A549 (cell line): Measurements from ENCODE around the gene TMEM88. TPM values are rescaled to one million over a fixed set of nuclear protein-coding genes. Genes with fewer than 3 reads are reported as not detected.

Source experiments
- ATAC-seq, 2 experiments: fragments of 200-7000 bp in 1 of 2; fragments of >200 bp in 1 of 2; cut with Nextera tagmentation in 1 of 2; cut with Tn5 transposase in 1 of 2; 3 replicates each; pipeline versions ENCODE4 v1.8.0 to v1.9.1; 2018 to 2020; ENCODE audit warnings: mild to moderate bottlenecking in 1 of 2, moderate library complexity in 1 of 2
- CTCF ChIA-PET: fragments of 300-600 bp; sonication (Branson Sonifier 250); formaldehyde crosslinking; extraction: SDS; loops from one replicate; lab custom pipeline; 2021; ENCODE audit warnings: antibody characterized with exemption, inconsistent platforms; lab: Yijun Ruan, JAX
- POLR2A ChIA-PET: fragments of 350-600 bp; formaldehyde crosslinking; extraction: SDS; loops from one replicate; lab custom pipeline; 2021; ENCODE audit warnings: antibody characterized with exemption, inconsistent platforms; lab: Yijun Ruan, JAX
- DNase-seq, 2 experiments: peaks; one replicate each; pipeline versions ENCODE4 v3.0.0 to v3.0.0-alpha.2; 2011 to 2016; ENCODE audit warnings: low read depth in 1 of 2, low spot score in 1 of 2
- FAIRE-seq: peaks from 2 replicates; lab custom pipeline; 2011; peaks lifted over from hg19 to GRCh38; lab: Jason Lieb, UNC
- H3K27ac ChIP-seq, 2 experiments: fragments of >200 bp; sonication (Bioruptor Twin); formaldehyde crosslinking; 3 replicates each; pipeline ENCODE4 v1.5.1; 2016 to 2017
- H3K4me1 ChIP-seq: fragments of >200 bp; sonication (Bioruptor Twin); formaldehyde crosslinking; 3 replicates; pipeline ENCODE4 v1.6.1; 2016
- H3K4me2 ChIP-seq: fragments of >200 bp; sonication (Bioruptor Twin); formaldehyde crosslinking; 3 replicates; pipeline ENCODE4 v1.6.1; 2016
- H3K4me3 ChIP-seq: fragments of >200 bp; sonication (Bioruptor Twin); formaldehyde crosslinking; 3 replicates; pipeline ENCODE4 v1.5.1; 2016
- H3K9me3 ChIP-seq: fragments of >200 bp; sonication (Bioruptor Twin); formaldehyde crosslinking; 3 replicates; pipeline ENCODE4 v1.6.1; 2016
- CBX2 ChIP-seq: fragments of 200-600 bp; sonication (generic); IDR thresholded peaks from 2 replicates; pipeline ENCODE4 v1.6.1; 2016; ENCODE audit warnings: low read depth, mild to moderate bottlenecking, borderline replicate concordance
- ZFP36 ChIP-seq: fragments of 450-650 bp; IDR thresholded peaks from 2 replicates; pipeline ENCODE4 v1.6.1; 2014; ENCODE audit warnings: borderline replicate concordance; ENCODE audit not compliant: partially characterized antibody
- WGBS: methylation state at CpG from one replicate; pipeline ENCODE4 v1.1.6; 2017; ENCODE audit errors: missing lambda C conversion rate; 5-methylcytosine and 5-hydroxymethylcytosine counted together
- polyA plus RNA-seq, 4 experiments: library from polyadenylated mRNA; depleted of rRNA in 3 of 4; stranded (reverse); fragments of >200 nt; fragmentation: RNase III in 1 of 4; extraction: RNeasy Plus Mini Kit Qiagen cat#74134 plus additional on column Dnase treatment in 1 of 4; gene quantifications; 2 replicates in 3 of 4; 3 replicates in 1 of 4; pipeline ENCODE4 v1.2.3, GENCODE V29; 2011 to 2017

Gene TMEM88
- polyA plus RNA-seq, 2 of the 4 experiments (the other 2 are of a cell fraction) = 0.17 to 0.48 TPM

- H3K4me3 ChIP-seq = no peak overlapping the region
- FAIRE-seq (no peak), DNase-seq (no peak), ATAC-seq (no peak)
- CTCF ChIA-PET = interaction anchor here (0.8 to 15.1 kb wide), 16 partner anchors 7 to 216 kb away, joined by 3 to 339 read pairs (median 6); partner anchors contain the start of genes CHD3 and RNF227
- H3K27ac ChIP-seq = no peak overlapping the region
- POLR2A ChIA-PET = no interaction called here
- 88% methylated on average over 22 of the region's 22 CpGs for WGBS
- no peak overlapping the region for H3K4me2 ChIP-seq
- TF ChIP-seq CBX2 (no peak), ZFP36 (no peak)
- H3K9me3 ChIP-seq = no peaks in the 10 kb centered on the region
- no peaks in the 10 kb centered on the region for H3K4me1 ChIP-seq
These were observed 48.6 kb downstream of the TMEM88 start for GRCh38 chr17:7903154-7904103.

Other genes with a start within 250 kb of the TMEM88 start
- gene FXR2, start 240.2 kb upstream of the TMEM88 start, polyA plus RNA-seq (2011; rRNA removed) = 40.7 and 45.3 TPM in 2 replicates
- gene FXR2, start 240.2 kb upstream of the TMEM88 start, polyA plus RNA-seq (2017; fragmentation: RNase III; extraction: RNeasy Plus Mini Kit Qiagen cat#74134 plus additional on column Dnase treatment) = 38.9 to 45.2 TPM (median 42.9 TPM) in 3 replicates
- 38.1 and 44.4 TPM in 2 replicates for gene SAT2, start 227.2 kb upstream of the TMEM88 start, polyA plus RNA-seq (2011; rRNA removed)
- 59.8 to 76.3 TPM (median 70.1 TPM) in 3 replicates for gene SAT2, start 227.2 kb upstream of the TMEM88 start, polyA plus RNA-seq (2017; fragmentation: RNase III; extraction: RNeasy Plus Mini Kit Qiagen cat#74134 plus additional on column Dnase treatment)
- 0.31 and 0.34 TPM in 2 replicates for gene SHBG, start 224.9 kb upstream of the TMEM88 start, polyA plus RNA-seq (2011; rRNA removed)
- 0.37 to 0.63 TPM (median 0.50 TPM) in 3 replicates for gene SHBG, start 224.9 kb upstream of the TMEM88 start, polyA plus RNA-seq (2017; fragmentation: RNase III; extraction: RNeasy Plus Mini Kit Qiagen cat#74134 plus additional on column Dnase treatment)
- gene ATP1B2, start 204.1 kb upstream of the TMEM88 start, polyA plus RNA-seq (2011; rRNA removed) = 0.16 and 0.20 TPM in 2 replicates
- 0.05 to 0.26 TPM (median 0.10 TPM) in 3 replicates for gene ATP1B2, start 204.1 kb upstream of the TMEM88 start, polyA plus RNA-seq (2017; fragmentation: RNase III; extraction: RNeasy Plus Mini Kit Qiagen cat#74134 plus additional on column Dnase treatment)
- 65.9 and 80.1 TPM in 2 replicates for gene TP53, start 167.6 kb upstream of the TMEM88 start, polyA plus RNA-seq (2011; rRNA removed)
- gene TP53, start 167.6 kb upstream of the TMEM88 start, polyA plus RNA-seq (2017; fragmentation: RNase III; extraction: RNeasy Plus Mini Kit Qiagen cat#74134 plus additional on column Dnase treatment) = 53.1 to 64.0 TPM (median 59.4 TPM) in 3 replicates
- 15.9 and 17.4 TPM in 2 replicates for gene WRAP53, start 166.6 kb upstream of the TMEM88 start, polyA plus RNA-seq (2011; rRNA removed)
- gene WRAP53, start 166.6 kb upstream of the TMEM88 start, polyA plus RNA-seq (2017; fragmentation: RNase III; extraction: RNeasy Plus Mini Kit Qiagen cat#74134 plus additional on column Dnase treatment) = 33.8 to 34.0 TPM (median 33.9 TPM) in 3 replicates
- 1.9 and 2.1 TPM in 2 replicates for gene EFNB3, start 149.9 kb upstream of the TMEM88 start, polyA plus RNA-seq (2011; rRNA removed)
- 0.96 to 1.9 TPM (median 1.7 TPM) in 3 replicates for gene EFNB3, start 149.9 kb upstream of the TMEM88 start, polyA plus RNA-seq (2017; fragmentation: RNase III; extraction: RNeasy Plus Mini Kit Qiagen cat#74134 plus additional on column Dnase treatment)
- gene DNAH2, start 137.3 kb upstream of the TMEM88 start, polyA plus RNA-seq (2011; rRNA removed) = 0.08 TPM in 2 replicates
- 0.01 to 0.05 TPM (median 0.03 TPM) in 3 replicates for gene DNAH2, start 137.3 kb upstream of the TMEM88 start, polyA plus RNA-seq (2017; fragmentation: RNase III; extraction: RNeasy Plus Mini Kit Qiagen cat#74134 plus additional on column Dnase treatment)
- 1.3 and 3.3 TPM in 2 replicates for gene KDM6B, start 20.8 kb upstream of the TMEM88 start, polyA plus RNA-seq (2011; rRNA removed)
- 7.6 to 10.2 TPM (median 8.8 TPM) in 3 replicates for gene KDM6B, start 20.8 kb upstream of the TMEM88 start, polyA plus RNA-seq (2017; fragmentation: RNase III; extraction: RNeasy Plus Mini Kit Qiagen cat#74134 plus additional on column Dnase treatment)
- gene NAA38, start 2.5 kb downstream of the TMEM88 start, polyA plus RNA-seq (2011; rRNA removed) = 98.9 and 102 TPM in 2 replicates
- 268 to 287 TPM (median 275 TPM) in 3 replicates for gene NAA38, start 2.5 kb downstream of the TMEM88 start, polyA plus RNA-seq (2017; fragmentation: RNase III; extraction: RNeasy Plus Mini Kit Qiagen cat#74134 plus additional on column Dnase treatment)
- gene CYB5D1, start 2.9 kb downstream of the TMEM88 start, polyA plus RNA-seq (2011; rRNA removed) = 17.7 and 20.4 TPM in 2 replicates
- 26.4 to 28.2 TPM (median 28.1 TPM) in 3 replicates for gene CYB5D1, start 2.9 kb downstream of the TMEM88 start, polyA plus RNA-seq (2017; fragmentation: RNase III; extraction: RNeasy Plus Mini Kit Qiagen cat#74134 plus additional on column Dnase treatment)
- 56.3 and 69.7 TPM in 2 replicates for gene CHD3, start 33.7 kb downstream of the TMEM88 start, polyA plus RNA-seq (2011; rRNA removed)
- 88.0 to 113 TPM (median 111 TPM) in 3 replicates for gene CHD3, start 33.7 kb downstream of the TMEM88 start, polyA plus RNA-seq (2017; fragmentation: RNase III; extraction: RNeasy Plus Mini Kit Qiagen cat#74134 plus additional on column Dnase treatment)
- gene RNF227, start 61.2 kb downstream of the TMEM88 start, polyA plus RNA-seq (2011; rRNA removed) = 2.1 and 2.4 TPM in 2 replicates
- 1.7 to 4.1 TPM (median 3.7 TPM) in 3 replicates for gene RNF227, start 61.2 kb downstream of the TMEM88 start, polyA plus RNA-seq (2017; fragmentation: RNase III; extraction: RNeasy Plus Mini Kit Qiagen cat#74134 plus additional on column Dnase treatment)
- 2.4 and 2.7 TPM in 2 replicates for gene KCNAB3, start 74.8 kb downstream of the TMEM88 start, polyA plus RNA-seq (2011; rRNA removed)
- 3.2 to 4.8 TPM (median 3.4 TPM) in 3 replicates for gene KCNAB3, start 74.8 kb downstream of the TMEM88 start, polyA plus RNA-seq (2017; fragmentation: RNase III; extraction: RNeasy Plus Mini Kit Qiagen cat#74134 plus additional on column Dnase treatment)
- gene TRAPPC1, start 76.9 kb downstream of the TMEM88 start, polyA plus RNA-seq (2011; rRNA removed) = 200 and 204 TPM in 2 replicates
- gene TRAPPC1, start 76.9 kb downstream of the TMEM88 start, polyA plus RNA-seq (2017; fragmentation: RNase III; extraction: RNeasy Plus Mini Kit Qiagen cat#74134 plus additional on column Dnase treatment) = 314 to 336 TPM (median 328 TPM) in 3 replicates
- gene CNTROB, start 77.1 kb downstream of the TMEM88 start, polyA plus RNA-seq (2011; rRNA removed) = 23.2 and 28.3 TPM in 2 replicates
- 56.4 to 59.4 TPM (median 57.0 TPM) in 3 replicates for gene CNTROB, start 77.1 kb downstream of the TMEM88 start, polyA plus RNA-seq (2017; fragmentation: RNase III; extraction: RNeasy Plus Mini Kit Qiagen cat#74134 plus additional on column Dnase treatment)
- gene GUCY2D, start 147.5 kb downstream of the TMEM88 start, polyA plus RNA-seq (2011; rRNA removed) = not detected in 2 replicates
- 0.14 to 0.50 TPM in 2 of 3 replicates, not detected in the other for gene GUCY2D, start 147.5 kb downstream of the TMEM88 start, polyA plus RNA-seq (2017; fragmentation: RNase III; extraction: RNeasy Plus Mini Kit Qiagen cat#74134 plus additional on column Dnase treatment)
- not detected in 2 replicates for gene ALOX15B, start 184.0 kb downstream of the TMEM88 start, polyA plus RNA-seq (2011; rRNA removed)
- not detected in 3 replicates for gene ALOX15B, start 184.0 kb downstream of the TMEM88 start, polyA plus RNA-seq (2017; fragmentation: RNase III; extraction: RNeasy Plus Mini Kit Qiagen cat#74134 plus additional on column Dnase treatment)
- 0.63 and 1.0 TPM in 2 replicates for gene ALOX12B, start 232.7 kb downstream of the TMEM88 start, polyA plus RNA-seq (2011; rRNA removed)
- 1.0 to 1.5 TPM (median 1.3 TPM) in 3 replicates for gene ALOX12B, start 232.7 kb downstream of the TMEM88 start, polyA plus RNA-seq (2017; fragmentation: RNase III; extraction: RNeasy Plus Mini Kit Qiagen cat#74134 plus additional on column Dnase treatment)